Adrenal gland (tissue), 12 donors: ENCODE results near the gene LIMS1. TPM values are rescaled to one million over a fixed set of nuclear protein-coding genes. Genes with fewer than 3 reads are reported as not detected.
"Not testable (repeated sequence)": the region's sequence is repeated elsewhere in the genome, so short reads cannot be mapped to it uniquely, and the experiment has no call there.

ENCODE experiments used
- DNase-seq, 7 donors: peaks; one replicate each; pipeline ENCODE4 v3.0.0-alpha.2; 2019 to 2020
- H3K27ac ChIP-seq, 5 donors: fragments of 200-600 bp; sonication (generic) in 4 of 5; 1 replicate in 3 of 5; 2 replicates in 2 of 5; pipeline versions ENCODE4 v1.5.1 to v1.8.0; 2016 to 2020; ENCODE audit warnings: mild to moderate bottlenecking in 1 of 5
- H3K27me3 ChIP-seq: fragments of 200-600 bp; 2 replicates; pipeline ENCODE4 v1.8.0; 2021
- H3K36me3 ChIP-seq, 2 donors: fragments of 200-600 bp; replicated peaks in 1 of 2; 1 replicate in 1 of 2; 2 replicates in 1 of 2; pipeline versions ENCODE4 v1.5.1 to v1.8.0; 2018 to 2022
- H3K4me1 ChIP-seq, 2 donors: fragments of 200-600 bp; replicated peaks in 1 of 2; 1 replicate in 1 of 2; 2 replicates in 1 of 2; pipeline versions ENCODE4 v1.5.1 to v1.8.0; 2018 to 2021
- H3K4me3 ChIP-seq, 4 donors: fragments of 200-600 bp; sonication (generic) in 3 of 4; one replicate each; pipeline ENCODE4 v1.5.1; 2016 to 2018
- H3K9me3 ChIP-seq, 3 donors: fragments of 200-600 bp; sonication (generic) in 1 of 3; replicated peaks in 1 of 3; 1 replicate in 2 of 3; 2 replicates in 1 of 3; pipeline versions ENCODE4 v1.5.1 to v1.8.0; 2016 to 2021
- CTCF ChIP-seq, 6 experiments: fragments of 450-650 bp in 4 of 6; fragments of 200-600 bp in 2 of 6; sonication (generic) in 1 of 6; IDR thresholded peaks; 1 replicate in 5 of 6; 2 replicates in 1 of 6; pipeline versions ENCODE4 v1.5.1 to v1.8.0; 2016 to 2021; ENCODE audit warnings: antibody characterized with exemption in 6 of 6, mild to moderate bottlenecking in 2 of 6, moderate library complexity in 1 of 6
- POLR2A ChIP-seq, 2 donors: fragments of 450-650 bp; IDR thresholded peaks; one replicate each; pipeline ENCODE4 v1.6.1; 2017; ENCODE audit warnings: antibody characterized with exemption in 2 of 2, mild to moderate bottlenecking in 2 of 2, moderate library complexity in 1 of 2
- WGBS, 4 donors: extraction: QIAGEN DNeasy Blood & Tissue Kit in 2 of 4; methylation state at CpG; one replicate each; pipeline versions ENCODE4 v1.1.5 to v1.1.7; 2013 to 2017; 5-methylcytosine and 5-hydroxymethylcytosine counted together
- intact Hi-C, 2 donors: fragments of 100-400 bp; cut with DNase I; formaldehyde crosslinking; loops; one replicate each; pipeline versions ENCODE4 v1.14.1 to v1.15.0; 2022 to 2023
- polyA plus RNA-seq, 3 donors: library from polyadenylated mRNA; stranded (reverse); fragments of 200-250 nt in 2 of 3; fragments of 350-450 nt in 1 of 3; fragmentation: Illumina TruSeq in 1 of 3; extraction: RNeasy Lipid Tissue Mini Kit (QIAGEN cat#74804) in 1 of 3; gene quantifications; one replicate each; pipeline ENCODE4 v1.2.3, GENCODE V29; 2013 to 2014
- total RNA-seq, 9 donors: library from RNA; depleted of rRNA in 4 of 9; stranded (reverse); fragments of >200 nt in 4 of 9; fragments of 120-200 nt in 1 of 9; fragmentation: NEBNext Ultra II Directional in 1 of 9; extraction: Animal tissue kit (Norgen Biotek cat#: 25700) in 1 of 9; gene quantifications; one replicate each; pipeline versions ENCODE4 v1.1.0 to v1.2.4, GENCODE V29; 2013 to 2023
- donor health status: healthy with polysubstance abuse.
- donor health status: Bipolar disorder and iron deficiency.
- donor health status: DM: yes; HTN: yes; CAD: no.
- donor health status: DM: no; HTN: no; CAD: no.
- donor health status: DM: no; HTN: no; CAD: no.
- donor health status: DM: yes; HTN: yes; CAD: no.

LIMS1 gene
- total and polyA plus RNA-seq, 12 donors, result 33.5 to 182 (median 111) TPM

GRCh38 chr2:108691447-108691846 is 157.2 kb downstream of the LIMS1 start:
- Histone ChIP-seq H3K4me1 (no peaks in the 10 kb centered on the region), H3K27ac (no peak overlapping the region), H3K9me3 (no peaks in the 10 kb centered on the region), H3K4me3 (no peak overlapping the region), H3K27me3 (no peaks in the 10 kb centered on the region), H3K36me3 (no peaks in the 10 kb centered on the region)
- no peak for TF ChIP-seq CTCF (IDR thresholded peaks at IDR 0.05)
- TF ChIP-seq POLR2A (IDR thresholded peaks at IDR 0.05), result no peak
- DNase-seq, result no peak
- 93 to 99% (median 97%) methylated on average over 7 of the region's 7 CpGs for WGBS, 4 donors
- intact Hi-C loops, result no loop called here

GRCh38 chr2:108701208-108701607 is 166.9 kb downstream of the LIMS1 start:
- TF ChIP-seq CTCF (IDR thresholded peaks at IDR 0.05), result no peak
- TF ChIP-seq POLR2A (IDR thresholded peaks at IDR 0.05), result no peak
- intact Hi-C loops, result no loop called here
- Histone ChIP-seq H3K27ac (no peak overlapping the region), H3K4me3 (no peak overlapping the region), H3K36me3 (no peaks in the 10 kb centered on the region), H3K27me3 (no peaks in the 10 kb centered on the region), H3K9me3 (no peaks in the 10 kb centered on the region), H3K4me1 (no peaks in the 10 kb centered on the region)
- peak in 5 of 7 donors; percentile 42 to 73 (median 47) for DNase-seq
- WGBS, 4 donors, result 11 to 19% (median 15%) methylated on average over 3 of the region's 3 CpGs

- Histone ChIP-seq H3K36me3 (no peaks in the 10 kb centered on the region), H3K27ac (no peak overlapping the region), H3K4me1 (no peaks in the 10 kb centered on the region), H3K27me3 (no peaks in the 10 kb centered on the region), H3K9me3 (no peaks in the 10 kb centered on the region), H3K4me3 (no peak overlapping the region)
- no peak for TF ChIP-seq POLR2A (IDR thresholded peaks at IDR 0.05)
- TF ChIP-seq CTCF (IDR thresholded peaks at IDR 0.05), result no peak
- DNase-seq, result no peak
- WGBS, 4 donors, result 78 to 84% (median 82%) methylated on average over 2 of the region's 2 CpGs
- intact Hi-C loops, result no loop called here
Measured at GRCh38 chr2:108701806-108702205, 167.5 kb downstream of the LIMS1 start.

- DNase-seq, result no peak
- H3K4me1 ChIP-seq, result no peaks in the 10 kb centered on the region
- H3K36me3 ChIP-seq, result no peaks in the 10 kb centered on the region
- intact Hi-C loops, result no loop called here
- H3K9me3 ChIP-seq, result no peaks in the 10 kb centered on the region
- no peak overlapping the region for H3K27ac ChIP-seq
- H3K4me3 ChIP-seq, result no peak overlapping the region
- no peak for TF ChIP-seq POLR2A (IDR thresholded peaks at IDR 0.05)
- WGBS, 4 donors, result 90 to 100% (median 100%) methylated on average over 1 of the region's 1 CpG
- H3K27me3 ChIP-seq, result no peaks in the 10 kb centered on the region
Measured at GRCh38 chr2:108704871-108705270, 170.6 kb downstream of the LIMS1 start.

GRCh38 chr2:108707300-108707699 is 173.0 kb downstream of the LIMS1 start:
- Histone ChIP-seq H3K36me3 (no peaks in the 10 kb centered on the region), H3K27ac (no peak overlapping the region), H3K4me1 (no peaks in the 10 kb centered on the region), H3K27me3 (no peaks in the 10 kb centered on the region), H3K4me3 (no peak overlapping the region), H3K9me3 (no peaks in the 10 kb centered on the region)
- no peak for TF ChIP-seq POLR2A (IDR thresholded peaks at IDR 0.05)
- TF ChIP-seq CTCF (IDR thresholded peaks at IDR 0.05), result no peak
- intact Hi-C loops, result no loop called here
- no peak for DNase-seq

GRCh38 chr2:108716971-108717370 is 182.7 kb downstream of the LIMS1 start:
- 46 to 87% (median 61%) methylated on average over 2 to 6 of the region's 6 CpGs for WGBS, 4 donors
- DNase-seq, H3K4me1 ChIP-seq, H3K36me3 ChIP-seq, H3K27ac ChIP-seq, H3K27me3 ChIP-seq, intact Hi-C loops, H3K4me3 ChIP-seq, H3K9me3 ChIP-seq: not testable (repeated sequence)
